ENCODE results near the gene MIA3. TPM values are rescaled to one million over a fixed set of nuclear protein-coding genes. Genes with fewer than 3 reads are reported as not detected.

Gene MIA3
- polyA plus RNA-seq, 1 donor from 2014 or later, result 26.9 TPM

DNA sequence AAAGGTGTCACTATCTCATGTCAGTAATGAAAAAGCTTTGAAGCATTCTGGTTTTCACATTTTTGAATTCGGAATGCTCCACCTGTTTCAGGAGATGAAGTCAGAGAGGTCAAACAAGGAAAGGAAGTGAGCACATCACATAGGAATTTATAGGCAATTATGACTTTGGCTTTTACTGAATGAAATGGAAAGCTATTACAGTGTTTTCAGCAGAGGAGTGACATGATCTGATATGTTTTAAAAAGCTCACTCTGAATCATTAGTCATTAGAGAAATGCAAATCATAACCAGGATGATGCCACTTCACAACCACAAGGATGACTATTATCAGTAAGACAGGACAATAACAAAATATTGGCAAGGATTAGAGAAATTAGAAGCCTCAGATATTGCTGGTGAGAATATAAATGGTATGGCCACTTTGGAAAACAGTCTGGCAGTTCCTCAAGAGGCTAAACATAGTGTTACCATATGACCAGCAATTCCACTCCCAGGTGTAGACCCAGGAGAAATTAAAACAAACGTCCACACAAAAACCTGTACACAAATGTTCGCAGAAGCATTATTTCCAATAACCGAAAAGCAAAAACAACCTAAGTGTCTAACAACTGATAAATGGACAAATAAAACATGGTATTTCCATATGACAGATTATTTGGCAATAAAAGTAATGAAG, 35.7 kb upstream of the MIA3 start:
- no peak overlapping the region for H3K27ac ChIP-seq (ENCODE audit: low read length)
- H3K4me2 ChIP-seq (ENCODE audit: low read length), result no peak overlapping the region
- no peak overlapping the region for H3K9ac ChIP-seq (ENCODE audit: low read length)
- no peaks in the 10 kb centered on the region for H3F3A ChIP-seq (ENCODE audit: insufficient read depth, low read length, poor library complexity, severe bottlenecking)
- H3K9me3 ChIP-seq (ENCODE audit: low read length), result no peaks in the 10 kb centered on the region
- H3K79me2 ChIP-seq (replicated peaks; ENCODE audit: insufficient read depth, low read length), result no peaks in the 10 kb centered on the region
- no peak overlapping the region for H3K4me3 ChIP-seq (ENCODE audit: low read length)
- H4K20me1 ChIP-seq (ENCODE audit: insufficient read depth), result no peaks in the 10 kb centered on the region
- H3K9me2 ChIP-seq (ENCODE audit: insufficient read depth, low read length), result no peaks in the 10 kb centered on the region
- peaks cover 12% of the 10 kb centered on the region for H3K36me3 ChIP-seq (ENCODE audit: insufficient read depth, low read length)
- TF ChIP-seq, protein P1, sequence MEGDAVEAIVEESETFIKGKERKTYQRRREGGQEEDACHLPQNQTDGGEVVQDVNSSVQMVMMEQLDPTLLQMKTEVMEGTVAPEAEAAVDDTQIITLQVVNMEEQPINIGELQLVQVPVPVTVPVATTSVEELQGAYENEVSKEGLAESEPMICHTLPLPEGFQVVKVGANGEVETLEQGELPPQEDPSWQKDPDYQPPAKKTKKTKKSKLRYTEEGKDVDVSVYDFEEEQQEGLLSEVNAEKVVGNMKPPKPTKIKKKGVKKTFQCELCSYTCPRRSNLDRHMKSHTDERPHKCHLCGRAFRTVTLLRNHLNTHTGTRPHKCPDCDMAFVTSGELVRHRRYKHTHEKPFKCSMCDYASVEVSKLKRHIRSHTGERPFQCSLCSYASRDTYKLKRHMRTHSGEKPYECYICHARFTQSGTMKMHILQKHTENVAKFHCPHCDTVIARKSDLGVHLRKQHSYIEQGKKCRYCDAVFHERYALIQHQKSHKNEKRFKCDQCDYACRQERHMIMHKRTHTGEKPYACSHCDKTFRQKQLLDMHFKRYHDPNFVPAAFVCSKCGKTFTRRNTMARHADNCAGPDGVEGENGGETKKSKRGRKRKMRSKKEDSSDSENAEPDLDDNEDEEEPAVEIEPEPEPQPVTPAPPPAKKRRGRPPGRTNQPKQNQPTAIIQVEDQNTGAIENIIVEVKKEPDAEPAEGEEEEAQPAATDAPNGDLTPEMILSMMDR (IDR thresholded peaks at IDR 0.05; ENCODE audit: poor library complexity, severe bottlenecking), result no peak
- TF ChIP-seq EP300 (conservative IDR thresholded peaks at IDR 0.05; ENCODE audit: poor library complexity, severe bottlenecking), result no peak
- no peak for TF ChIP-seq TAF1 (IDR thresholded peaks at IDR 0.05; ENCODE audit: low read depth)
- no peak for TF ChIP-seq EZH2 (IDR thresholded peaks at IDR 0.05; ENCODE audit: borderline replicate concordance, insufficient read depth, low read length, poor library complexity, severe bottlenecking)
- TF ChIP-seq MXI1 (conservative IDR thresholded peaks at IDR 0.05; ENCODE audit: poor library complexity, severe bottlenecking), result no peak
- TF ChIP-seq RAD21 (conservative IDR thresholded peaks at IDR 0.05), result no peak
- no peak for TF ChIP-seq SMC3 (conservative IDR thresholded peaks at IDR 0.05; ENCODE audit: poor library complexity)
- TF ChIP-seq POLR2AphosphoS5 (IDR thresholded peaks at IDR 0.05), result no peak
- H2AFZ ChIP-seq (ENCODE audit: low read depth, low read length), result no peak overlapping the region
- H3K27me3 ChIP-seq (ENCODE audit: insufficient read depth, low read depth, low read length), result no peaks in the 10 kb centered on the region

DNA sequence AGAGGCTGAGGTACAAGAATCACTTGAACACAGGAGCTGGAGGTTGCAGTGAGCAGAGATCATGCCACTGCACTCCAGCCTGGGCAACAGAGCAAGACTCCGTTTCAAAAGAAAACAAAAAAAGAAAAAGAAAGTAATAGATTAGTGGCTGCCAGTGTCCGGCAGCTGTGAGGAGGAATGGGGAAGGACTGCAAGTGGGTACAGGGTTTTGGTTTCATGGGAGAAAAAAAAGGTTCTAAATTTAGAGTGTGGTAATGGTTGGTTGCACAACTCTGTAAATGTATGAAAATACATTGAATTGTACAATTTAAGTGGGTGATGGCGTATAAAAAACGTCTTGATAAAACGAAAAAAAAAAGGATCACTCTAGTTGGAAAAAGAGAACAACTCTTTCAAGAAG, 34.8 kb upstream of the MIA3 start:
- H3K9ac ChIP-seq (ENCODE audit: low read length), result no peak overlapping the region
- TF ChIP-seq, protein P1 (IDR thresholded peaks at IDR 0.05; ENCODE audit: poor library complexity, severe bottlenecking), result no peak
- TF ChIP-seq, protein P2, sequence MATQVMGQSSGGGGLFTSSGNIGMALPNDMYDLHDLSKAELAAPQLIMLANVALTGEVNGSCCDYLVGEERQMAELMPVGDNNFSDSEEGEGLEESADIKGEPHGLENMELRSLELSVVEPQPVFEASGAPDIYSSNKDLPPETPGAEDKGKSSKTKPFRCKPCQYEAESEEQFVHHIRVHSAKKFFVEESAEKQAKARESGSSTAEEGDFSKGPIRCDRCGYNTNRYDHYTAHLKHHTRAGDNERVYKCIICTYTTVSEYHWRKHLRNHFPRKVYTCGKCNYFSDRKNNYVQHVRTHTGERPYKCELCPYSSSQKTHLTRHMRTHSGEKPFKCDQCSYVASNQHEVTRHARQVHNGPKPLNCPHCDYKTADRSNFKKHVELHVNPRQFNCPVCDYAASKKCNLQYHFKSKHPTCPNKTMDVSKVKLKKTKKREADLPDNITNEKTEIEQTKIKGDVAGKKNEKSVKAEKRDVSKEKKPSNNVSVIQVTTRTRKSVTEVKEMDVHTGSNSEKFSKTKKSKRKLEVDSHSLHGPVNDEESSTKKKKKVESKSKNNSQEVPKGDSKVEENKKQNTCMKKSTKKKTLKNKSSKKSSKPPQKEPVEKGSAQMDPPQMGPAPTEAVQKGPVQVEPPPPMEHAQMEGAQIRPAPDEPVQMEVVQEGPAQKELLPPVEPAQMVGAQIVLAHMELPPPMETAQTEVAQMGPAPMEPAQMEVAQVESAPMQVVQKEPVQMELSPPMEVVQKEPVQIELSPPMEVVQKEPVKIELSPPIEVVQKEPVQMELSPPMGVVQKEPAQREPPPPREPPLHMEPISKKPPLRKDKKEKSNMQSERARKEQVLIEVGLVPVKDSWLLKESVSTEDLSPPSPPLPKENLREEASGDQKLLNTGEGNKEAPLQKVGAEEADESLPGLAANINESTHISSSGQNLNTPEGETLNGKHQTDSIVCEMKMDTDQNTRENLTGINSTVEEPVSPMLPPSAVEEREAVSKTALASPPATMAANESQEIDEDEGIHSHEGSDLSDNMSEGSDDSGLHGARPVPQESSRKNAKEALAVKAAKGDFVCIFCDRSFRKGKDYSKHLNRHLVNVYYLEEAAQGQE (IDR thresholded peaks at IDR 0.05; ENCODE audit: borderline replicate concordance), result no peak
- no peak for TF ChIP-seq EP300 (conservative IDR thresholded peaks at IDR 0.05; ENCODE audit: poor library complexity, severe bottlenecking)
- TF ChIP-seq MXI1 (conservative IDR thresholded peaks at IDR 0.05; ENCODE audit: poor library complexity, severe bottlenecking), result no peak
- H3F3A ChIP-seq (ENCODE audit: insufficient read depth, low read length, poor library complexity, severe bottlenecking), result no peaks in the 10 kb centered on the region
- H3K27me3 ChIP-seq (ENCODE audit: insufficient read depth, low read depth, low read length), result no peaks in the 10 kb centered on the region
- H3K36me3 ChIP-seq (ENCODE audit: insufficient read depth, low read length), result peaks cover 9% of the 10 kb centered on the region
- no peaks in the 10 kb centered on the region for H3K9me2 ChIP-seq (ENCODE audit: insufficient read depth, low read length)
- no peak overlapping the region for H3K4me2 ChIP-seq (ENCODE audit: low read length)
- no peaks in the 10 kb centered on the region for H3K79me2 ChIP-seq (replicated peaks; ENCODE audit: insufficient read depth, low read length)
- H3K9me3 ChIP-seq (ENCODE audit: low read length), result no peaks in the 10 kb centered on the region
- H4K20me1 ChIP-seq (ENCODE audit: insufficient read depth), result no peaks in the 10 kb centered on the region
- no peak overlapping the region for H3K4me3 ChIP-seq (ENCODE audit: low read length)
- H3K27ac ChIP-seq (ENCODE audit: low read length), result no peak overlapping the region
- H2AFZ ChIP-seq (ENCODE audit: low read depth, low read length), result no peak overlapping the region

Measured in neural cell (in vitro differentiated cells).